HEK293T (cell line): ENCODE data around the gene PLEKHA4.

Source experiments
- ARNT ChIP-seq: fragments of 450-650 bp; IDR thresholded peaks from 2 replicates; pipeline ENCODE4 v1.6.1; 2017; ENCODE audit warnings: mild to moderate bottlenecking
- BHLHE40 ChIP-seq: fragments of 450-650 bp; IDR thresholded peaks from 2 replicates; pipeline ENCODE4 v1.6.1; 2016; ENCODE audit warnings: mild to moderate bottlenecking, moderate library complexity, borderline replicate concordance
- CTBP1 ChIP-seq: fragments of 450-650 bp; IDR thresholded peaks from 2 replicates; pipeline ENCODE4 v1.6.1; 2016; ENCODE audit warnings: borderline replicate concordance
- FOXA1 ChIP-seq: fragments of 450-650 bp; IDR thresholded peaks from 2 replicates; pipeline ENCODE4 v1.6.1; 2016; ENCODE audit warnings: mild to moderate bottlenecking
- FOXK2 ChIP-seq: fragments of 450-650 bp; IDR thresholded peaks from 2 replicates; pipeline ENCODE4 v1.6.1; 2016; ENCODE audit warnings: mild to moderate bottlenecking
- FOXM1 ChIP-seq: fragments of 450-650 bp; IDR thresholded peaks from 2 replicates; pipeline ENCODE4 v1.6.1; 2017; ENCODE audit warnings: mild to moderate bottlenecking, borderline replicate concordance
- L3MBTL2 ChIP-seq: fragments of 450-650 bp; conservative IDR thresholded peaks from 2 replicates; pipeline ENCODE4 v1.6.1; 2016; ENCODE audit warnings: mild to moderate bottlenecking
- LEF1 ChIP-seq: fragments of 450-650 bp; IDR thresholded peaks from 2 replicates; pipeline ENCODE4 v1.6.1; 2017; ENCODE audit warnings: mild to moderate bottlenecking, borderline replicate concordance
- NFRKB ChIP-seq: fragments of 450-650 bp; IDR thresholded peaks from 2 replicates; pipeline ENCODE4 v1.6.1; 2016; ENCODE audit warnings: mild to moderate bottlenecking, moderate library complexity
- SP1 ChIP-seq: fragments of 450-650 bp; IDR thresholded peaks from 2 replicates; pipeline ENCODE4 v1.6.1; 2017
- TARDBP ChIP-seq: fragments of 450-650 bp; IDR thresholded peaks from 2 replicates; pipeline ENCODE4 v1.6.1; 2016

DNA sequence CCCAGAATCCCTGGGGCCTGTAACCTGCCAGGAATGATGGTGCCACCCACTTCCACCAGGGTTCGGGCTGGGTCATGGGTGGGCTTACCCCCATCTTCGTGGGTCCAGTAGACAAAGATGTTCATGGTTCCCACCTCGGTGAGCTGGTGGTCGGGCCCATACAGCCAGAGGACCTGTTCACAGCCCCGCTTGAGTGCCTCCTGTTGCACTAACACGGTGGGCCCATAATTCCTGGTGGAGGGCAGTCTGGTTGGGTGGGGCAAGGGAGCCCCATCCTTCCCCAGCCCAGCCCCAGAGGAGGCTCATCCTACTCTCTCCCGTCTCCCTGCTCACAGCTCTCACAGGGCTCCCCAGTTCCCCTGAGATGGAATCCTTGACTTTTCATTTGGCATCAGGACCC, 71.3 kb downstream of the PLEKHA4 start:
- TF ChIP-seq L3MBTL2 (no peak), SP1 (no peak), LEF1 (no peak), ARNT (no peak), FOXK2 (no peak), FOXA1 (no peak), FOXM1 (no peak), CTBP1 (no peak), BHLHE40 (no peak), TARDBP (no peak), NFRKB (no peak)
